ENCODE data around the gene FPGS.

Gene FPGS

DNA sequence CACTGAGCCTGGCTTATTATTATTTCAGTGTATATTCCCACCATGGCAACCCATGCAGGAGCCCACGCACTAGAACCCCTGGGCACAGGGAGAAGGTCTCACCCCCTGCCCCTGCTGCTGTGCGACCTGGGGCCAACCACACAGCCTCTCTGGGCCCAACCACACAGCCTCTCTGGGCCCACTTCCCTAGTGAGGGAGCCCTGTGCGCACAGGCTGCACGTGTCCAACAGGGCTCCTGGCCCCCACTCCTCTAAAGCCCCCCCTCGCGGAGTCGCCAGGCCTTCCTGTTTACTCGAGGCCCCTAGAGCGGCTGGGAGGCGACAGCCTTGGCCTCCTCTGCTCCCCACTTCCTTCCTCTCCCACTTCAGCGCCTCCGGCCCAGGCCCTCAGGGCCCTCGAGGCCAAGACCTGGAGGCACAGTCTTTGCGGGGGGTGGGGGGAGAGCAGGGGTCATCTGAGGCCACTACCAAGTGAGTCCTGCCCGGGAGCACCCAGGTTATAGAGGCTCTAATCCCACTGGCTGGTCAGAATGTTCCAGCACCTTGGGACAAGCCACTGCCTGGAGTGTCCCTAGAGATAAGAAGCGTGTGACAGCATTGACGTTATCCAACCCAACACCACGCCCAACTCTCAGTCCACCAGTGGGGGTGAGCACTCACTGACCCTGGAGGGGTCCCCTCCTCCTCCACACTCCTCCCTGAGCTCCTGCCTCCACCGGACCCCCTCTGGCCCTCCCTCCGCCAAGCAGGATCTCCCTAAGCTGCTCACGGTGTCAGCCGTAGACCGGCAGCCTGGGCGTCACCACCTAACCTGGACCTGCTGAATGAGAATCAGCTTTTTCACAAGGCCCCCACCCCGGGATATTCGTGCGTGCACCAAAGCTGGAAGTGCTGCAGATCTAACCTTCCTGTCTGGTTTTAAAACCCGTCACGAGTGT, 59.7 kb downstream of the FPGS start:
- DNase-seq, result peak in 5 of 6 experiments; percentile 16 to 48 (median 29)

DNA sequence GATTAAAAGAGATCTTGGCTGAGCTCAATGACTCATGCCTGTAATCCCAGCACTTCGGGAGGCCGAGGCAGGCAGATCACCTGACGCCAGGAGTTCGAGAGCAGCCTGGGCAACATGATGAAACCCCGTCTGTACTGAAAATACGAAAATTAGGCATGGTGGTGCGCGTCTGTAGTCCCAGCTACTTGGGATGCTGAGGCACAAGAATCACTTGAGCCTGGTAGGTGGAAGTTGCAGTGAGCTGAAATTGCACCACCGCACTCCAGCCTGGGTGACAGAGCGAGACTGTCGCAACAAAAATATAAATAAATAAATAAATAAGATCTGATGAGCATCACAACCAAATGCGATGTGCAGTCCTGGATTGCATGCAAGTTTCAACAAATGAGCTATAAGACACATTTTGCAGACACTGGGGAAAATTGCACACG, 60.5 kb downstream of the FPGS start:
- DNase-seq, result no peak
